HG02870 (cell line): Measurements from ENCODE around the gene TMEM219.
"Not testable (repeated sequence)": the region's sequence is repeated elsewhere in the genome, so short reads cannot be mapped to it uniquely, and the experiment has no call there.

Experiments
- ATAC-seq: cut with Tn5 transposase; IDR thresholded peaks from one replicate; pipeline ENCODE4 v1.9.1; 2021; ENCODE audit warnings: mild to moderate bottlenecking, moderate library complexity; ENCODE audit not compliant: unreplicated experiment

TMEM219 gene

GRCh38 chr16:29961479-29962343 lies at the start of gene TMEM219:
TSS of gene TMEM219 (plus strand) at chr16:29962079. CDS start at chr16:29963144, 1,065 bp downstream.
- ATAC-seq, result peak; percentile 87

GRCh38 chr16:29912087-29912486 lies 49.8 kb upstream of the TMEM219 start:
- ATAC-seq, result no peak

- no peak for ATAC-seq
Measured at GRCh38 chr16:29913514-29913913, 48.4 kb upstream of the TMEM219 start.

GRCh38 chr16:29915590-29916247 lies 46.2 kb upstream of the TMEM219 start:
- ATAC-seq, result no peak

GRCh38 chr16:29916979-29917378 lies 44.9 kb upstream of the TMEM219 start:
- ATAC-seq, result no peak

- no peak for ATAC-seq
Measured at GRCh38 chr16:29920288-29921033, 41.4 kb upstream of the TMEM219 start.

- ATAC-seq, result no peak
Measured at GRCh38 chr16:29921034-29921385, 40.9 kb upstream of the TMEM219 start.

GRCh38 chr16:29922326-29922725 lies 39.6 kb upstream of the TMEM219 start:
- ATAC-seq, result no peak

GRCh38 chr16:29922986-29923501 lies 38.8 kb upstream of the TMEM219 start:
- ATAC-seq, result no peak

GRCh38 chr16:29925105-29925756 lies 36.6 kb upstream of the TMEM219 start:
- no peak for ATAC-seq

GRCh38 chr16:29925781-29926710 lies 35.8 kb upstream of the TMEM219 start, which contains the start of gene KCTD13:
TSS of gene KCTD13 (minus strand) at chr16:29926226. CDS start at chr16:29926033, 193 bp downstream.
- peak; percentile 87 for ATAC-seq

- ATAC-seq, result no peak
Measured at GRCh38 chr16:29926711-29927052, 35.2 kb upstream of the TMEM219 start.

GRCh38 chr16:29927070-29927905 lies 34.6 kb upstream of the TMEM219 start:
- ATAC-seq, result no peak

- ATAC-seq, result not testable (repeated sequence)
Measured at GRCh38 chr16:29931750-29932149, 30.1 kb upstream of the TMEM219 start.

- no peak for ATAC-seq
Measured at GRCh38 chr16:29940656-29941055, 21.2 kb upstream of the TMEM219 start.

GRCh38 chr16:29943846-29944799 lies 17.8 kb upstream of the TMEM219 start:
- ATAC-seq, result no peak

GRCh38 chr16:29947897-29948296 lies 14.0 kb upstream of the TMEM219 start:
- ATAC-seq, result no peak
